A549 (cell line): Measurements from ENCODE around the gene SRPX2.

Source experiments
- MYC ChIP-seq: IDR thresholded peaks from 2 replicates; pipeline ENCODE4 v1.6.1; 2012; ENCODE audit warnings: mild to moderate bottlenecking, inconsistent platforms, low read length, improper control_type of control experiment, borderline replicate concordance
- POLR2A ChIP-seq: IDR thresholded peaks from 2 replicates; pipeline ENCODE4 v1.6.1; 2012; ENCODE audit warnings: mild to moderate bottlenecking, low read length

DNA sequence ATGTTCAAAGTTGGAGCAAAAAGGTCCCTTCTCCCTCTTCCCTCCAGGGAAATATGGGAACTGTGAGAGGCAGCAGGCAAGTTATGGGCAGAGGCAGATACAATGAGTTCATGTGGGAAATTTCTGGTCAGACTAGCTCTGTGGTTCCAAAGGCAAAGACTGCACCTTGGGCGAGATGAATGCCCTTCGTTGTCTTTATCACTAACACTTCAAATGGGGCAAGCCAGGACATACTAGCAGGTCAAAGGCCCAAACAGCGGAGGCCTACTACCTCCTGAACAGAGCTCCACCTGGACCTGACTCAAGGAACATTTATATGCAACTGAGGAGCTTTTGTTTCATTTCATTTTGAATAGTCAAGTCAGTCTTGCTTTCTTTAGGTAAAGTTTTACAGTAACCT is 29.0 kb downstream of the SRPX2 start:
- no peak for TF ChIP-seq MYC
- TF ChIP-seq POLR2A, result no peak
